Fibroblast of skin of abdomen (primary cell): ENCODE data around the gene NEURL1B.
A peak's percentile ranks its signal among the peaks of the same experiment; 100 is the strongest.

ENCODE experiments used
- DNase-seq: peaks from one replicate; pipeline ENCODE4 v3.0.0-alpha.2; 2013

The NEURL1B gene

GRCh38 chr5:172717481-172718195 lies 76.6 kb downstream of the NEURL1B start:
- DNase-seq = no peak

GRCh38 chr5:172718527-172719114 lies 77.6 kb downstream of the NEURL1B start:
- no peak for DNase-seq

GRCh38 chr5:172719211-172719610 lies 78.1 kb downstream of the NEURL1B start:
- DNase-seq = no peak

GRCh38 chr5:172720655-172721054 lies 79.6 kb downstream of the NEURL1B start:
- DNase-seq = no peak

GRCh38 chr5:172721455-172722326 lies 80.6 kb downstream of the NEURL1B start:
- peak; percentile 51 for DNase-seq

- no peak for DNase-seq
Observed at GRCh38 chr5:172722327-172722815, 81.3 kb downstream of the NEURL1B start.

- DNase-seq = no peak
Observed at GRCh38 chr5:172723508-172723907, 82.4 kb downstream of the NEURL1B start.

- DNase-seq = no peak
Observed at GRCh38 chr5:172724242-172725183, 83.5 kb downstream of the NEURL1B start.

- no peak for DNase-seq
Observed at GRCh38 chr5:172725273-172725672, 84.2 kb downstream of the NEURL1B start.

- no peak for DNase-seq
Observed at GRCh38 chr5:172725785-172726184, 84.7 kb downstream of the NEURL1B start.

GRCh38 chr5:172726966-172727365 lies 85.9 kb downstream of the NEURL1B start:
- DNase-seq = no peak

- DNase-seq = no peak
Observed at GRCh38 chr5:172727551-172727950, 86.5 kb downstream of the NEURL1B start.

- DNase-seq = no peak
Observed at GRCh38 chr5:172728481-172729241, 87.6 kb downstream of the NEURL1B start.

- DNase-seq = no peak
Observed at GRCh38 chr5:172729588-172729987, 88.5 kb downstream of the NEURL1B start.

GRCh38 chr5:172730222-172730621 lies 89.2 kb downstream of the NEURL1B start:
- DNase-seq = no peak

- no peak for DNase-seq
Observed at GRCh38 chr5:172730981-172731679, 90.1 kb downstream of the NEURL1B start.

GRCh38 chr5:172731680-172732074 lies 90.6 kb downstream of the NEURL1B start:
- DNase-seq = no peak

GRCh38 chr5:172732201-172732865 lies 91.3 kb downstream of the NEURL1B start:
- no peak for DNase-seq

GRCh38 chr5:172733131-172733973 lies 92.3 kb downstream of the NEURL1B start:
- DNase-seq = peak; percentile 98
